Endothelial cell of coronary artery (primary cell): ENCODE data around the gene ABCF3. TPM values are rescaled to one million over a fixed set of nuclear protein-coding genes. Genes with fewer than 3 reads are reported as not detected.

Experiments used
- total RNA-seq: library from RNA; depleted of rRNA; stranded (reverse); fragments of >200 nt; gene quantifications from 2 replicates; pipeline ENCODE4 v1.2.3, GENCODE V29; 2014

Gene ABCF3
- 46.4 and 47.9 TPM in 2 replicates for total RNA-seq

GRCh38 chr3:184186184-184186901, at the start of gene ABCF3:
ABCF3 (plus strand) TSS chr3:184186199; CDS start chr3:184186208, 9 bp downstream.

GRCh38 chr3:184154885-184155643, 30.9 kb upstream of the ABCF3 start, which contains the start of gene DVL3:
DVL3 (plus strand) TSS chr3:184155377; CDS start chr3:184155636, 259 bp downstream.

GRCh38 chr3:184174646-184175492, 11.1 kb upstream of the ABCF3 start, which contains the start of gene AP2M1:
AP2M1 (plus strand) TSS chr3:184174855; CDS start chr3:184176994, 2,139 bp downstream.

GRCh38 chr3:184229394-184230080, 43.5 kb downstream of the ABCF3 start, which contains the start of gene VWA5B2:
VWA5B2 (plus strand) TSS chr3:184229585; CDS start chr3:184230529, 944 bp downstream.

Other genes with a start within 250 kb of the ABCF3 start
- 16.4 and 20.7 TPM in 2 replicates for gene ABCC5, start 168.3 kb upstream of the ABCF3 start, total RNA-seq
- gene HTR3D, start 154.5 kb upstream of the ABCF3 start, total RNA-seq: not detected in 2 replicates
- not detected in 2 replicates for gene HTR3C, start 133.2 kb upstream of the ABCF3 start, total RNA-seq
- not detected in 2 replicates for gene HTR3E, start 89.1 kb upstream of the ABCF3 start, total RNA-seq
- gene EIF2B5, start 50.8 kb upstream of the ABCF3 start, total RNA-seq: 39.6 and 41.7 TPM in 2 replicates
- 26.0 and 31.9 TPM in 2 replicates for gene DVL3, start 30.8 kb upstream of the ABCF3 start, total RNA-seq
- 476 and 505 TPM in 2 replicates for gene AP2M1, start 11.3 kb upstream of the ABCF3 start, total RNA-seq
- under 0.01 TPM in 1 of 2 replicates, not detected in the other for gene VWA5B2, start 43.4 kb downstream of the ABCF3 start, total RNA-seq
- 19.1 and 24.6 TPM in 2 replicates for gene ALG3, start 62.8 kb downstream of the ABCF3 start, total RNA-seq
- gene EEF1AKMT4, start 63.5 kb downstream of the ABCF3 start, total RNA-seq: 3.6 and 4.9 TPM in 2 replicates
- gene CAMK2N2, start 75.4 kb downstream of the ABCF3 start, total RNA-seq: 0.19 TPM in 1 of 2 replicates, not detected in the other
- not detected in 2 replicates for gene ECE2, start 89.8 kb downstream of the ABCF3 start, total RNA-seq
- gene PSMD2, start 113.0 kb downstream of the ABCF3 start, total RNA-seq: 666 and 747 TPM in 2 replicates
- 359 and 457 TPM in 2 replicates for gene EIF4G1, start 128.4 kb downstream of the ABCF3 start, total RNA-seq
- 21.1 and 42.1 TPM in 2 replicates for gene FAM131A, start 151.4 kb downstream of the ABCF3 start, total RNA-seq
- gene CLCN2, start 175.4 kb downstream of the ABCF3 start, total RNA-seq: 1.6 and 2.8 TPM in 2 replicates
- 102 TPM in 2 replicates for gene POLR2H, start 175.5 kb downstream of the ABCF3 start, total RNA-seq
- not detected in 2 replicates for gene THPO, start 192.0 kb downstream of the ABCF3 start, total RNA-seq
- 0.09 and 0.28 TPM in 2 replicates for gene CHRD, start 193.9 kb downstream of the ABCF3 start, total RNA-seq